ENCODE measurements around the gene ADCY2. TPM values are rescaled to one million over a fixed set of nuclear protein-coding genes. Genes with fewer than 3 reads are reported as not detected.

Gene ADCY2
- total RNA-seq, 2 experiments from 2014 or later, result not detected

GRCh38 chr5:7348168-7348854 is 47.6 kb upstream of the ADCY2 start:
- Histone ChIP-seq H3K36me3 (ENCODE audit: insufficient read depth, low read length) (no peaks in the 10 kb centered on the region), H3K9me2 (ENCODE audit: insufficient read depth, low read length) (no peaks in the 10 kb centered on the region), H3K27ac (ENCODE audit: low read depth, low read length, poor library complexity, severe bottlenecking) (no peak overlapping the region), H2AFZ (ENCODE audit: low read length) (no peak overlapping the region), H3K9me3 (ENCODE audit: low read length) (no peaks in the 10 kb centered on the region), H4K20me1 (ENCODE audit: insufficient read depth, low read length) (no peaks in the 10 kb centered on the region), H3K4me1 (ENCODE audit: insufficient read depth, low read length, poor library complexity, severe bottlenecking) (no peaks in the 10 kb centered on the region), H3K79me2 (ENCODE audit: insufficient read depth, low read depth, low read length) (no peaks in the 10 kb centered on the region), H3K4me3 (ENCODE audit: low read depth, low read length, poor library complexity, severe bottlenecking) (no peak overlapping the region), H3K4me2 (ENCODE audit: low read length) (no peak overlapping the region)
- no TSS peak for BruUV-seq (replicated peaks)
- POLR2A ChIA-PET, result interaction anchor here (0.6 kb wide), 1 partner anchor 1179 kb away, joined by 3 read pairs; no protein-coding TSS in a partner anchor
- DNase-seq (ENCODE audit: low spot score), result no peak
- TF ChIP-seq EZH2phosphoT487 (IDR thresholded peaks at IDR 0.05; ENCODE audit: borderline replicate concordance, low read depth, low read length), result no peak
- TF ChIP-seq CTCF (conservative IDR thresholded peaks at IDR 0.05; ENCODE audit: low read length), result no peak
- intact Hi-C loops (cut with micrococcal nuclease; ENCODE audit: unreplicated experiment), result no loop called here
- CTCF ChIA-PET (ENCODE audit: unreplicated experiment), result no interaction called here

- intact Hi-C loops (cut with micrococcal nuclease; ENCODE audit: unreplicated experiment), result no loop called here
- CTCF ChIA-PET (ENCODE audit: unreplicated experiment), result no interaction called here
Observed at GRCh38 chr5:7361593-7361992, 34.3 kb upstream of the ADCY2 start.

More at GRCh38 chr5:7361593-7361992, 34.3 kb upstream of the ADCY2 start:
- POLR2A ChIA-PET, result no interaction called here
- no peaks in the 10 kb centered on the region for H3K9me2 ChIP-seq (ENCODE audit: insufficient read depth, low read length)
- TF ChIP-seq CTCF (conservative IDR thresholded peaks at IDR 0.05; ENCODE audit: low read length), result no peak
- TF ChIP-seq EZH2phosphoT487 (IDR thresholded peaks at IDR 0.05; ENCODE audit: borderline replicate concordance, low read depth, low read length), result no peak
- H3K79me2 ChIP-seq (ENCODE audit: insufficient read depth, low read depth, low read length), result no peaks in the 10 kb centered on the region
- no peak overlapping the region for H3K4me2 ChIP-seq (ENCODE audit: low read length)
- no peaks in the 10 kb centered on the region for H3K9me3 ChIP-seq (ENCODE audit: low read length)
- no peaks in the 10 kb centered on the region for H3K4me1 ChIP-seq (ENCODE audit: insufficient read depth, low read length, poor library complexity, severe bottlenecking)
- no peak overlapping the region for H3K4me3 ChIP-seq (ENCODE audit: low read depth, low read length, poor library complexity, severe bottlenecking)
- no peaks in the 10 kb centered on the region for H3K36me3 ChIP-seq (ENCODE audit: insufficient read depth, low read length)
- H4K20me1 ChIP-seq (ENCODE audit: insufficient read depth, low read length), result no peaks in the 10 kb centered on the region
- no TSS peak for BruUV-seq (replicated peaks)
- no peak for DNase-seq (ENCODE audit: low spot score)
- no peak overlapping the region for H2AFZ ChIP-seq (ENCODE audit: low read length)
- no peak overlapping the region for H3K27ac ChIP-seq (ENCODE audit: low read depth, low read length, poor library complexity, severe bottlenecking)

All from OCI-LY7 (cell line).